Measurements from ENCODE around the gene PREX1.

PREX1 gene

DNA sequence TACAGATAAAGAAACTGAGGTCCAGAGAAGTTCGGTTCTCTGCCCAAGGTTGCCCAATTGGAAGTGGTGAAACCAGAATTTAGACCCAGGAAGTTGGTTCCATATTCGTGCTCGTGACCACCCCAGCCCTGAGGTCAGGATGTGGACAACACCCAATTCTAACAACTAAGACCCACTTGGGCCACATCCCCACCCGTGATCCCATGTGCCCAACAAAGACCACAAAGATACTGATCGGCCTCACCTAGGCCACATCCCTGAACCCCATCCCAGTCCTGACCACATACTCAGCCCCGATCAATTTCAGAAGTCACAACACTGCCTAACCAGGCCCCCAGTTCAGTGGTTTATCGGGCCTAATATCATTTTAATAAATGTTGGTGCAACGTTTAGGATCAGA lies 138.4 kb downstream of the PREX1 start:
- intact Hi-C loops (cut with DNase I; ENCODE audit: low total_unique reads): no loop called here
- DNase-seq: no peak
- H3K4me1 ChIP-seq: peaks cover 0 to 39% (median 35%) of the 10 kb centered on the region in 4 donors
- no peak for TF ChIP-seq CTCF (IDR thresholded peaks at IDR 0.05)
- no peaks in the 10 kb centered on the region for H3K27me3 ChIP-seq
- H3K9me3 ChIP-seq: no peaks in the 10 kb centered on the region
- peaks cover 0 to 5% (median 4%) of the 10 kb centered on the region in 3 donors for H3K36me3 ChIP-seq
- no peak overlapping the region for H3K4me3 ChIP-seq
- no peak overlapping the region for H3K27ac ChIP-seq

GRCh38 chr20:48688579-48688978 lies 139.2 kb downstream of the PREX1 start:
- no peak for DNase-seq
- no peaks in the 10 kb centered on the region for H3K9me3 ChIP-seq
- H3K4me3 ChIP-seq: no peak overlapping the region
- peaks cover 0 to 47% (median 43%) of the 10 kb centered on the region in 4 donors for H3K4me1 ChIP-seq
- H3K36me3 ChIP-seq: peaks cover 0 to 5% (median 4%) of the 10 kb centered on the region in 3 donors
- no peaks in the 10 kb centered on the region for H3K27me3 ChIP-seq
- H3K27ac ChIP-seq: peak overlapping the region; percentile 70 to 72
- intact Hi-C loops (cut with DNase I; ENCODE audit: low total_unique reads): no loop called here
- no peak for TF ChIP-seq CTCF (IDR thresholded peaks at IDR 0.05)

DNA sequence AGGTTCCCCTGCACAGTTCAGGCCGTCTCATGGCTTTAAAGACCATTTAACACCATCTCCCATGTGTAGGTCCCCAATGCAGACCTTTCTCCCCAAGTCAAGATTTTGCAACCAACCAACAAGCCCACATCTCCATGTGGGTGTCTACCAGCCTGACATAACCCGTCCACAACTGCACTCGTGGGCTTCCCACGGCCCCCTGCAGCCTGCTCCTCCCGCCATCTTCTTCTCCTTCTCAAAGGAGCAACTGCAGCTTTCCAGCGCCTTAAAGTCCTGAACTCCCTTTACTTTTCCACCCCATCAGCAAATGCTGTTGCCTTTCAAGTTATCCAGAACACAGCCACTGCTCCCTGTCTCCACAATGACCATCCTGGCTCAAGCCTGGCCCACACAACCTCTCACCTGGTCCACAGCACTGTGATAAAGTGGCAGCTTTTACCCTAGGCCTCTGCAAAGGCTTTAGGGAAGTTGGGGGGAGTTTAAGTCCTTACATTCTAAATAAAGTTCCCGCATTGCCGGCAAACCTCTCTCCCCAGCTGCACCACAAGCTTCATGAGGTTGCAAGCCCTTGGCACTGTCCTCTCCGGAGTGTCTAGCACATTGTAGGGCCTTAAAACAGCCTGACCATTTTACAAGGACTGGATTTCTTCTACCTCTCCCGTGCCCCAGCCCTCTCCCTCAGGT lies 140.5 kb downstream of the PREX1 start:
- no peak overlapping the region for H3K4me3 ChIP-seq
- H3K9me3 ChIP-seq: no peaks in the 10 kb centered on the region
- intact Hi-C loops (cut with DNase I; ENCODE audit: low total_unique reads): no loop called here
- H3K27me3 ChIP-seq: no peaks in the 10 kb centered on the region
- peaks cover 0 to 5% (median 4%) of the 10 kb centered on the region in 3 donors for H3K36me3 ChIP-seq
- TF ChIP-seq CTCF (IDR thresholded peaks at IDR 0.05): no peak
- H3K27ac ChIP-seq: peak overlapping the region; percentile 70 to 72
- H3K4me1 ChIP-seq: peaks cover 7 to 60% (median 55%) of the 10 kb centered on the region in 4 donors
- DNase-seq: no peak

DNA sequence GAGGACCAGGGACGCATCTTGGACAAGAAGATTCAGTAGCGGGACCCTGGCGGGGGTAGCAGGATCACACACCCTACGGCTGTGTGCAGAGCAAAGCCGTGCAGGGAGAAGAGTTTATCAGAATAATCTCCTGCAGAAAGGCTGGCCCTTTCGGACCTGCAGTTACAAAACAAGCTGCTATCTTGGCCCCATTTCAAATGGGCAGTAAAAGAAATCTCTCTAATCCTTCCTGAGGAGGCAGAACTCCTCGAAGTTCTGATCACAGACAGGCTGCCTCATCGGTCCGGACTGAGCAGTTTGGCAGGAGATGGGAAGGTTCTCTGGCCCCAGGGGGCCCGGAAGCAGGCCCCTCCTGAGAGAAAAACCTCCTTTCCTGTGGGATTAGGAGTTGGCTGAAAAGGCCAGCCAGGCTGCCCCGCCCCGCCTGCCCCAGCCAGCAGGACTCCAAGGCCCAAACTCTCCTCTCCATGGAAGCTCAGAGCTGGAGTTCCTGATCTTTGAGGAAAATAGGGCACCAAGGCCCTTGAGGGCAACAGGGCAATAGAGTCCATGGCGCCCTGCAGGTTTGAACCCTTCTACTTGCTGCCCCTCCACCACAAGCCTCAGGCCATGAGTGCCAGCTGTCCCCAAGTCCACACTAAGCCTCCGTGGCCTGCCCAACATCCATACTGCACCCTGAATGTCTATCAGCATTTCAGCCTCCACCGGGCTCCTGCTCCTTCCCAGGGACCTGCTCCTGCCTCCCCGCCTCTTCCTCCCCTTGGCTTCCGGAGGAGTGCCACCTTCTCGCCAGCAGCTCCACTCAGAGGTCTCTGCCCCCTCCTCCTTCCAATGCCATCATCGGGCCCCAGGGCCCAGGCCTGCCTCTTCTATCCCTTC lies 141.3 kb downstream of the PREX1 start:
- Histone ChIP-seq H3K27ac (peak overlapping the region; percentile 70 to 72), H3K4me3 (no peak overlapping the region), H3K4me1 (peaks cover 7 to 68% (median 61%) of the 10 kb centered on the region in 4 donors), H3K27me3 (no peaks in the 10 kb centered on the region), H3K36me3 (peaks cover 0 to 5% (median 4%) of the 10 kb centered on the region in 3 donors), H3K9me3 (no peaks in the 10 kb centered on the region)
- DNase-seq: peak; percentile 53 to 90
- TF ChIP-seq CTCF (IDR thresholded peaks at IDR 0.05): no peak
- intact Hi-C loops (cut with DNase I; ENCODE audit: low total_unique reads): no loop called here

GRCh38 chr20:48685300-48685699 lies 142.5 kb downstream of the PREX1 start:
- H3K4me3 ChIP-seq: no peak overlapping the region
- no peak for TF ChIP-seq CTCF (IDR thresholded peaks at IDR 0.05)
- no peaks in the 10 kb centered on the region for H3K36me3 ChIP-seq
- H3K9me3 ChIP-seq: no peaks in the 10 kb centered on the region
- H3K4me1 ChIP-seq: peaks cover 7 to 68% (median 61%) of the 10 kb centered on the region in 4 donors
- H3K27ac ChIP-seq: peak overlapping the region; percentile 70 to 72
- no peak for DNase-seq
- H3K27me3 ChIP-seq: no peaks in the 10 kb centered on the region
- intact Hi-C loops (cut with DNase I; ENCODE audit: low total_unique reads): no loop called here
